HG03064 (cell line): ENCODE data around the gene BUD13.
"Not testable (repeated sequence)": the region's sequence is repeated elsewhere in the genome, so short reads cannot be mapped to it uniquely, and the experiment has no call there.

ENCODE experiments used
- ATAC-seq: cut with Tn5 transposase; IDR thresholded peaks from one replicate; pipeline ENCODE4 v1.9.1; 2021; ENCODE audit warnings: low read depth; ENCODE audit not compliant: unreplicated experiment

Gene BUD13

GRCh38 chr11:116771935-116772334 lies 852 bp downstream of the BUD13 start:
- no peak for ATAC-seq

GRCh38 chr11:116762132-116762531 lies 10.7 kb downstream of the BUD13 start:
- ATAC-seq: no peak

- ATAC-seq: not testable (repeated sequence)
Measured at GRCh38 chr11:116756044-116756443, 16.7 kb downstream of the BUD13 start.

- no peak for ATAC-seq
Measured at GRCh38 chr11:116750070-116750718, 22.6 kb downstream of the BUD13 start.

- ATAC-seq: no peak
Measured at GRCh38 chr11:116742104-116742503, 30.7 kb downstream of the BUD13 start.

GRCh38 chr11:116740741-116741140 lies 32.0 kb downstream of the BUD13 start:
- ATAC-seq: no peak

GRCh38 chr11:116738975-116739374 lies 33.8 kb downstream of the BUD13 start:
- no peak for ATAC-seq

GRCh38 chr11:116736763-116737162 lies 36.0 kb downstream of the BUD13 start:
- ATAC-seq: no peak

- no peak for ATAC-seq
Measured at GRCh38 chr11:116733969-116734508, 38.7 kb downstream of the BUD13 start.

GRCh38 chr11:116733043-116733755 lies 39.6 kb downstream of the BUD13 start:
- ATAC-seq: no peak

- ATAC-seq: no peak
Measured at GRCh38 chr11:116732271-116733042, 40.3 kb downstream of the BUD13 start.

GRCh38 chr11:116731821-116732220 lies 41.0 kb downstream of the BUD13 start:
- no peak for ATAC-seq

- no peak for ATAC-seq
Measured at GRCh38 chr11:116731097-116731761, 41.6 kb downstream of the BUD13 start.

GRCh38 chr11:116730601-116731000 lies 42.2 kb downstream of the BUD13 start:
- ATAC-seq: no peak

- no peak for ATAC-seq
Measured at GRCh38 chr11:116730241-116730561, 42.6 kb downstream of the BUD13 start.

- ATAC-seq: no peak
Measured at GRCh38 chr11:116729501-116730240, 43.1 kb downstream of the BUD13 start.

GRCh38 chr11:116727990-116728389 lies 44.8 kb downstream of the BUD13 start:
- ATAC-seq: no peak

GRCh38 chr11:116725434-116726221 lies 47.2 kb downstream of the BUD13 start:
- ATAC-seq: no peak

GRCh38 chr11:116724813-116725212 lies 48.0 kb downstream of the BUD13 start:
- ATAC-seq: no peak
